Upper lobe of left lung (tissue), 6 donors: ENCODE data around the gene ACKR3. TPM values are rescaled to one million over a fixed set of nuclear protein-coding genes. Genes with fewer than 3 reads are reported as not detected.

Experiments
- ATAC-seq, 2 donors: fragments of 200-7000 bp; cut with Tn5 transposase; one replicate each; pipeline ENCODE4 v1.9.1; 2022; ENCODE audit warnings: mild to moderate bottlenecking in 2 of 2, moderate library complexity in 2 of 2; ENCODE audit not compliant: low FRiP score in 2 of 2
- DNase-seq, 2 donors: peaks; one replicate each; pipeline ENCODE4 v3.0.0-alpha.2; 2019 to 2020
- H3K27ac ChIP-seq, 4 donors: fragments of 200-600 bp; sonication (generic); one replicate each; pipeline ENCODE4 v1.5.1; 2016 to 2019
- H3K27me3 ChIP-seq, 4 donors: fragments of 200-600 bp; sonication (generic); one replicate each; pipeline ENCODE4 v1.5.1; 2017 to 2019
- H3K36me3 ChIP-seq, 4 donors: fragments of 200-600 bp; sonication (generic); one replicate each; pipeline ENCODE4 v1.5.1; 2016 to 2019
- H3K4me1 ChIP-seq, 4 donors: fragments of 200-600 bp; sonication (generic); one replicate each; pipeline ENCODE4 v1.5.1; 2018 to 2019
- H3K4me3 ChIP-seq, 4 donors: fragments of 200-600 bp; sonication (generic); one replicate each; pipeline ENCODE4 v1.5.1; 2017 to 2019; ENCODE audit warnings: mild to moderate bottlenecking in 2 of 4, moderate library complexity in 1 of 4
- H3K9me3 ChIP-seq, 4 donors: fragments of 200-600 bp; sonication (generic); one replicate each; pipeline ENCODE4 v1.5.1; 2018 to 2019
- EP300 ChIP-seq, 4 donors: sonication (generic); formaldehyde crosslinking; IDR thresholded peaks; one replicate each; pipeline ENCODE4 v1.5.1; 2017; ENCODE audit warnings: antibody characterized with exemption in 4 of 4, control low read depth in 2 of 4
- POLR2A ChIP-seq, 4 donors: fragments of 450-650 bp; IDR thresholded peaks; one replicate each; pipeline ENCODE4 v1.5.1; 2016 to 2017; ENCODE audit warnings: antibody characterized with exemption in 4 of 4, mild to moderate bottlenecking in 2 of 4
- POLR2AphosphoS5 ChIP-seq, 2 donors: sonication (generic); formaldehyde crosslinking; IDR thresholded peaks; one replicate each; pipeline ENCODE4 v1.5.1; 2017; ENCODE audit warnings: antibody characterized with exemption in 2 of 2
- WGBS, 2 donors: methylation state at CpG; one replicate each; pipeline ENCODE4 v1.1.5; 2017 to 2018; 5-methylcytosine and 5-hydroxymethylcytosine counted together
- total RNA-seq, 6 donors: library from RNA; depleted of rRNA in 4 of 6; stranded (reverse); fragments of >200 nt in 4 of 6; gene quantifications; one replicate each; pipeline versions ENCODE4 v1.1.0 to v1.2.1, GENCODE V29; 2016 to 2021
- TF ChIP-seq, protein P1 (sequence below), 6 experiments: fragments of 450-650 bp in 4 of 6; fragments of 200-600 bp in 2 of 6; sonication (generic) in 2 of 6; IDR thresholded peaks; one replicate each; pipeline ENCODE4 v1.5.1; 2016 to 2019; ENCODE audit warnings: antibody characterized with exemption in 6 of 6
- donor health status: DM: no; HTN: no; CAD: no; lungs with moderate emphysema.
- donor health status: DM: no; HTN: yes; CAD: no; lungs with severe emphysema.

The ACKR3 gene
- total RNA-seq, 6 donors from 2014 or later: 3.9 to 28.5 (median 10.5) TPM

DNA sequence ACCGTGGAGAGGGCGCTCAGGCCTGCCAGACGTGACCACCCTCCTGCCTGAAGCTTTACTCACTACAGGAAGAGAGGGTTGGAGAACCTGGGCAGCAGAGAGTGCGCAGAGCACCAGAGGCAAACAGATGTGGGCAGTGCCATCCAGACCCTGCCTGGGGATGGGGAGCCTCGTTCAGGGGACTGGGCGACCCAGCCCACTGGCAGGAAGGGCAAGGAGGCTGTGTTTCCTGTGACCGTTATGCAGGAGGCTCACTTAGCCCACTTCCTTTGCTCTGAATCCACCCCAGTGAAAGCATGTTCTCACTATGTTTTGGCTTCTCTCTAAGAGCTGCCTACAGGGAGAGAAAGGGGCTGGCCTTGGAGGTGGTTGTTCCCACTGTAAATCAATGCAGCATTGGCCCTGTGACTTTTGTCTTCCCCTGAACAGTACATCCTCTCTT is 23.0 kb upstream of the ACKR3 start:
- TF ChIP-seq, protein P1, sequence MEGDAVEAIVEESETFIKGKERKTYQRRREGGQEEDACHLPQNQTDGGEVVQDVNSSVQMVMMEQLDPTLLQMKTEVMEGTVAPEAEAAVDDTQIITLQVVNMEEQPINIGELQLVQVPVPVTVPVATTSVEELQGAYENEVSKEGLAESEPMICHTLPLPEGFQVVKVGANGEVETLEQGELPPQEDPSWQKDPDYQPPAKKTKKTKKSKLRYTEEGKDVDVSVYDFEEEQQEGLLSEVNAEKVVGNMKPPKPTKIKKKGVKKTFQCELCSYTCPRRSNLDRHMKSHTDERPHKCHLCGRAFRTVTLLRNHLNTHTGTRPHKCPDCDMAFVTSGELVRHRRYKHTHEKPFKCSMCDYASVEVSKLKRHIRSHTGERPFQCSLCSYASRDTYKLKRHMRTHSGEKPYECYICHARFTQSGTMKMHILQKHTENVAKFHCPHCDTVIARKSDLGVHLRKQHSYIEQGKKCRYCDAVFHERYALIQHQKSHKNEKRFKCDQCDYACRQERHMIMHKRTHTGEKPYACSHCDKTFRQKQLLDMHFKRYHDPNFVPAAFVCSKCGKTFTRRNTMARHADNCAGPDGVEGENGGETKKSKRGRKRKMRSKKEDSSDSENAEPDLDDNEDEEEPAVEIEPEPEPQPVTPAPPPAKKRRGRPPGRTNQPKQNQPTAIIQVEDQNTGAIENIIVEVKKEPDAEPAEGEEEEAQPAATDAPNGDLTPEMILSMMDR (IDR thresholded peaks at IDR 0.05): no peak
- H3K27me3 ChIP-seq: no peaks in the 10 kb centered on the region
- DNase-seq (peak in 1 of 2 donors; percentile 13), ATAC-seq (peak in 1 of 2 donors; percentile 18)
- peaks cover 0 to 6% (median 2%) of the 10 kb centered on the region in 4 donors for H3K4me1 ChIP-seq
- WGBS, 2 donors: 59 to 65% methylated on average over 7 of the region's 7 CpGs
- H3K9me3 ChIP-seq: no peaks in the 10 kb centered on the region
- H3K27ac ChIP-seq: peak overlapping the region in 1 of 4 donors; percentile 63
- no peaks in the 10 kb centered on the region for H3K36me3 ChIP-seq
- H3K4me3 ChIP-seq: no peak overlapping the region

DNA sequence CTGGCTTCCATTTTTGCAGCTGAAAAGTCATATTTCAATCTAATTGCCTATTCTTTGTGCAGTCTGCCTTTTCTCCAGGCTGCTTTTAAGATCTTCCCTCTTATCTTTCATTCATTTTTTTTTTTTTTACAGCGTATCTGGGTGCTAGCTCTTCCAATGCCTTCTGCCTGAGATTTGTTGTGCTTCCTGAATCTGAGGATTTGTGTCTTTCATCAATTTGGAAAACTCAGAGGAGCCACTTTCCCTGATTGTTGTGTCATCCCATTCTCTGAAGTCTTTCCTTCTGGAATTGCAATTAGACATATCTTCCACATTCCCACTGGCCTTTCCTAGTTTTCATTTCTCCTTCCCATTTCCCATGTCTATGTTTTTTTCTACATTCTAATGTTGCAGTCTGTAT is 21.9 kb upstream of the ACKR3 start:
- Histone ChIP-seq H3K27ac (no peak overlapping the region), H3K27me3 (no peaks in the 10 kb centered on the region), H3K9me3 (no peaks in the 10 kb centered on the region), H3K36me3 (no peaks in the 10 kb centered on the region), H3K4me1 (peaks cover 0 to 6% (median 2%) of the 10 kb centered on the region in 4 donors), H3K4me3 (no peak overlapping the region)
- ATAC-seq (no peak), DNase-seq (no peak)
- WGBS, 2 donors: 92 to 94% methylated on average over 1 of the region's 1 CpG
- TF ChIP-seq POLR2A (IDR thresholded peaks at IDR 0.05) (no peak), POLR2AphosphoS5 (IDR thresholded peaks at IDR 0.05) (no peak), EP300 (IDR thresholded peaks at IDR 0.05) (no peak)
- TF ChIP-seq, protein P1 (IDR thresholded peaks at IDR 0.05): no peak

DNA sequence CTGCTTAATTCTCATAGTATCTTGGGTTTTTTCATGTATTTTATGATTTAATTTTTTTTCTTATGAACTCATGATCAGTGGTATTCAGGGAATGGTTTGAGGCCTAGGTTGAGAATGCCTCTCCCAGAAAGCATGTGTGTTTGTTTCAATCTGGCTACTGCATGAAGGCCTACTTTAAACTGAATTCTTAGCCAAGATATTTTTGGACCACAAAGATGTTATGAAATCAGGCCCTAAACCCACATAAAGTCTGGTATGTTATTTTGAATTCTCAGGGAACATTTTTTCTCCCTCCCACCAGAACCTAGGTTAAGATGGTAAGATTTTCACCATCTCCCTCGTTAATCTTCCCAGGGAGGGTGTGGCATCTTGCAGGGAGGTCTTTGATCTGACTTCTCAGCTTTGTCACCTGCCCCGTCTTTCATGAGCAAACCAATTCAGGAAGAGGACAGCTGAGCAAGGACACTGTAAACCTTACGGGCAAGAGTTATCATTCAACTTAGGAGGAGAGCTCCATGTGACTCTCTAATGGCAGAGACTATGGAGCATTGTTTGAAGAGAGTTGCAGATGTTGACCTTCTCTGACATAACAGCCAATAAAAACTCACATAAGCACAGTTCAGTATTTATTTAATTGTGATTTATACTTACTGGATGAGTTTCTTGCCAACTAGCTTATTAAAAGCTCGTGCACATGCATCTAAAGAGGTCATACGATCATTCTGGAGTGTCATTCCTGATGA is 21.3 kb upstream of the ACKR3 start:
- TF ChIP-seq POLR2A (IDR thresholded peaks at IDR 0.05): no peak
- TF ChIP-seq EP300 (IDR thresholded peaks at IDR 0.05): no peak
- TF ChIP-seq, protein P1 (IDR thresholded peaks at IDR 0.05): no peak
- TF ChIP-seq POLR2AphosphoS5 (IDR thresholded peaks at IDR 0.05): no peak
- ATAC-seq (no peak), DNase-seq (no peak)
- Histone ChIP-seq H3K4me3 (no peak overlapping the region), H3K36me3 (no peaks in the 10 kb centered on the region), H3K9me3 (no peaks in the 10 kb centered on the region), H3K4me1 (peaks cover 0 to 6% (median 2%) of the 10 kb centered on the region in 4 donors), H3K27ac (no peak overlapping the region), H3K27me3 (no peaks in the 10 kb centered on the region)
- 72 to 79% methylated on average over 5 of the region's 5 CpGs for WGBS, 2 donors

DNA sequence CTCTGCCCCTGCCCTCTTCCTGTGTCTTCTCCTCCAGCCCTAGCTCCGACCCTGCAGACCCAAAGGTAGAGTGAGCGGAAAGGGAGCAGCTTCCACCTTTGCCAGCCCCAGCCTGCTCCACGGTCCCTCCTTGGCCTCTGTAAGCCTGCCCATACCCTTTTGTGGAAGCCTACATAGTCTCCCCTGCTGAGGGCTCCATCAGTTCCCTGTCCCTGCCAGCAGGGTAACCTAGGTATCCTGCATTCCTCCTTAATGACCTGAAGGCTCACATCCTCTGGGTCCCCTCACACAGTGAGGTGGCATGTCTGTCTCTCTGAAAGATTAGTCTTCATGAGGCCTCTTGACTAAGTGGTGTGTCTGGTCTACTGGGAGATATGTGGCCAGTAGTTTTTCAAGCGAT is 20.5 kb upstream of the ACKR3 start:
- no peak overlapping the region for H3K27ac ChIP-seq
- no peak overlapping the region for H3K4me3 ChIP-seq
- TF ChIP-seq EP300 (IDR thresholded peaks at IDR 0.05) (no peak), POLR2AphosphoS5 (IDR thresholded peaks at IDR 0.05) (no peak), POLR2A (IDR thresholded peaks at IDR 0.05) (no peak)
- TF ChIP-seq, protein P1 (IDR thresholded peaks at IDR 0.05): no peak
- ATAC-seq (no peak), DNase-seq (no peak)
- peaks cover 0 to 6% (median 2%) of the 10 kb centered on the region in 4 donors for H3K4me1 ChIP-seq
- WGBS, 2 donors: 94 to 95% methylated on average over 4 of the region's 4 CpGs
- no peaks in the 10 kb centered on the region for H3K9me3 ChIP-seq
- H3K36me3 ChIP-seq: no peaks in the 10 kb centered on the region
- no peaks in the 10 kb centered on the region for H3K27me3 ChIP-seq

DNA sequence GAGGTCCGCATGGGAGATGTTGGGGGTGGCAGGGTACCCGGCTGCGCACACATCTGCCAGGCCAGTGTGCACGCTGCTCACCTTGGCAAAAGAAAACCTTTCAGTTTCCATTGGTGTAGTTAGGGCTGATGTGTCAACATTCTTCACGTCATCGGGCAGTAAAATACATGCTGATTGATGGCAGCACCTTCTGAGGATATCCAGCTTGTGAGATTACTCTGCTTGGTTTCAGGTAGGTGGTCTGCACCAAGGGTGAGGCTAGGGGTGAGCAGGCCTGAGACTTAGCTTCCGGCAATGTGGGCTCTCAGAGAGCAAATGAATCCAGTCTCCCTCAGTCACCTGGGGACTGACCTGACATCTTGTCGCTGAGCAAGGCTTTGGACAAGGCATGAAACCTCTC is 19.3 kb upstream of the ACKR3 start:
- peaks cover 0 to 6% (median 2%) of the 10 kb centered on the region in 4 donors for H3K4me1 ChIP-seq
- ATAC-seq (no peak), DNase-seq (peak in 1 of 2 donors; percentile 25)
- H3K9me3 ChIP-seq: peaks cover 0 to 3% (median 0%) of the 10 kb centered on the region in 4 donors
- no peaks in the 10 kb centered on the region for H3K36me3 ChIP-seq
- no peaks in the 10 kb centered on the region for H3K27me3 ChIP-seq
- no peak overlapping the region for H3K4me3 ChIP-seq
- WGBS, 2 donors: 97 to 98% methylated on average over 5 to 8 of the region's 8 CpGs
- no peak overlapping the region for H3K27ac ChIP-seq
- no peak for TF ChIP-seq EP300 (IDR thresholded peaks at IDR 0.05)
- TF ChIP-seq, protein P1 (IDR thresholded peaks at IDR 0.05): no peak
- TF ChIP-seq POLR2AphosphoS5 (IDR thresholded peaks at IDR 0.05): no peak
- TF ChIP-seq POLR2A (IDR thresholded peaks at IDR 0.05): no peak
